GM18498 (cell line): ENCODE measurements around the gene CFAP65.

Source experiments
- ATAC-seq: cut with Tn5 transposase; IDR thresholded peaks from one replicate; pipeline ENCODE4 v1.9.1; 2021; ENCODE audit warnings: mild to moderate bottlenecking, moderate library complexity; ENCODE audit not compliant: unreplicated experiment

The CFAP65 gene

GRCh38 chr2:218979846-218980734 is 61.2 kb downstream of the CFAP65 start:
- ATAC-seq: peak; percentile 87

DNA sequence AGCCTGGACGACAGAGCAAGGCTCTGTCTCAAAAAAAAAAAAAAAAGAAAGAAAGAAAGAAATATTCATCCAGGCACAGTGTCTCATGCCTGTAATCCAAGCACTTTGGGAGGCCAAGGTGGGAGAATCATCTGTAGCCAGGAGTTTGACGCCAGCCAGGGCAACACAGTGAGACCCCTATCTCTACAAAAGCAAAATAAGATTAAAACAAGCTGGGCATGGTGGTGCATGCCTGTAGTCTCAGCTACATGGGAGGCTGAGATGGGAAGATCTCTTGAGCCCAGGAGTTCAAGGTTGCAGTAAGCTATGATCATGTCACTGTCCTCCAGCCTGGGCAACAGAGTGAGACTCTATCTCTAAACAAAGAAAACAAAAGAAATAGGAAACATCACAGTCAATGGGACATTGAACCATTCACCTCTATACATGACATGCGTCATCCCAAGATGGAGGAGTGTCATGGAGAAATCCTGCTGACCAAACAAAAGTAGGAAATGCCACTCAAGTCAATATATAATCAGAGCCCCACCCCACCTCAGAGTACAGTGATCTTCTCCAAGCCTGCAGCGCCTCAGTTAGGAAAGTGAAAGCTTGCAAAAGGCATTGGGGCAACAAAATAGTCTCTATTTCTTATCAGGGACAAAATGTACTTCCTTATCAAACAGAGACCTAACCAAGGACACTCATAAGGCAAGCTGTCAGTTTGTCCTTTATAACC is 66.1 kb downstream of the CFAP65 start:
- ATAC-seq: no peak

DNA sequence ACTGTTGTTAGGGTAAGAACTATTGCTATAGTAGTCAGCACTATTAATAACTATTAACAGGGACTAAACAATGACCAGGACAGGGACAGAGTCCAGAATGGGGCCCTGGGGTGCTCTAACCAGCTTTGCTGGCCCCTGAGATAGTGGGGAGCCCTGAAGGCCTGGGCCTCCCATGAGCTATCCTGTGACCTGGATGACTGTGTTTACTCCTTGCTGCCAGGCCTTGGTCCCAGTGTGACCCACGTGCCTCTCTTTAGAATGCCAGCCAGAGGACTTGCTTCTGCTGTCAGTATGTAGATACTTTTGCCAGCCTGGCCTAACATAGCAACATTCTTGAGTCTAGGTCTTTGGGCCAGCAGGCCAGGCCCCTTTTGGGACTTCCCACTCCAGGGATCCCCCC is 70.4 kb downstream of the CFAP65 start:
- no peak for ATAC-seq

- no peak for ATAC-seq
Measured at GRCh38 chr2:218964041-218964771, 77.1 kb downstream of the CFAP65 start.

DNA sequence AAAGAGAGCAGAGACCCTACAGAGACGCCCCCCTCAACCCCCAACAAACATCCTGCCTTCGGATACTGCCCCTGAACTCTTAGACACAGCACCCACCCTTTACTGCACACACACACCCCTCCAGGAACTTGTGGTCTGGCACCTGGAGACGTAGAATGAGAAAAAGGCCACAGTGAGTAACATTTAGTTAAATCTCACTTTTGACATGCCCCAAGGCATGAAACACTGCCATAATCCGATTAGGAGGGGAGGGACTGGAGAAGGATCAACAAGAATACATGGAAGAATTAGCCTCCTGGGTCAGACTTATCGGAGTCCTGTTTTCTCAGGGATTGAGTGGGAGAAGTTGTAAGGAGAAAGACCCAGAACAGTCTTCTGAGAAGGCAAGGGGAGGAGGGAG is 77.7 kb downstream of the CFAP65 start:
- no peak for ATAC-seq

DNA sequence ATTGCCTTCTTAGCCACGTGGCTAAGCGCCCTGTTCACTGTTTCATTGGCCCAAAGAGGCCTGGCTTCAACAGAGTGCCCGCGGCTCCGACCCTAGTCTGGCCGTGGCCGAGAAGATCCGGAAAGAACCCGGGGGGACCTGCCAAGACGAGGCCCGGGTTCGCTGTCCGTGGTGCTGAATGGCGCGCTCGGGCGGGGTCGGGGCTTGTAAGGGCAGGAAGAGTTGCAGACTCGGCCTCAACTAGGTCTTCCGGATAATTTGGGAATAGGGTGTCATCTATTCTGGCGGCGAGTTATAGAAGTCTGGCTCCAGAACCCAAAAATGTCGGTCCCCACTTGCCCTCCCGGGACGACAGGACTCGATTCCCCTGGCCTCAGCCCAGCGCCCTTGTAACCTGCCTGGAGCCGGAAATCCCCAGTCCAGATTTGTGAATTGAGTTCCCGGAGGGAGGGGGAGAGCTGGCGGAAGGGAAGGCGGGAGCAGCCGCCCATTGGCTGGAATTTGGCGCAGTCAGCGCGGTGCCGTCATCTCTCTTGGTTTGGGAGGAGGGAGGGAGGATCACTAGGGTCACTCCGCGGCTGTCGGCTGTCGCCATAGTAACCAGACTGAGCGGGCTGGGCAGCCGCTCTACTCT is 78.3 kb downstream of the CFAP65 start:
- no peak for ATAC-seq

DNA sequence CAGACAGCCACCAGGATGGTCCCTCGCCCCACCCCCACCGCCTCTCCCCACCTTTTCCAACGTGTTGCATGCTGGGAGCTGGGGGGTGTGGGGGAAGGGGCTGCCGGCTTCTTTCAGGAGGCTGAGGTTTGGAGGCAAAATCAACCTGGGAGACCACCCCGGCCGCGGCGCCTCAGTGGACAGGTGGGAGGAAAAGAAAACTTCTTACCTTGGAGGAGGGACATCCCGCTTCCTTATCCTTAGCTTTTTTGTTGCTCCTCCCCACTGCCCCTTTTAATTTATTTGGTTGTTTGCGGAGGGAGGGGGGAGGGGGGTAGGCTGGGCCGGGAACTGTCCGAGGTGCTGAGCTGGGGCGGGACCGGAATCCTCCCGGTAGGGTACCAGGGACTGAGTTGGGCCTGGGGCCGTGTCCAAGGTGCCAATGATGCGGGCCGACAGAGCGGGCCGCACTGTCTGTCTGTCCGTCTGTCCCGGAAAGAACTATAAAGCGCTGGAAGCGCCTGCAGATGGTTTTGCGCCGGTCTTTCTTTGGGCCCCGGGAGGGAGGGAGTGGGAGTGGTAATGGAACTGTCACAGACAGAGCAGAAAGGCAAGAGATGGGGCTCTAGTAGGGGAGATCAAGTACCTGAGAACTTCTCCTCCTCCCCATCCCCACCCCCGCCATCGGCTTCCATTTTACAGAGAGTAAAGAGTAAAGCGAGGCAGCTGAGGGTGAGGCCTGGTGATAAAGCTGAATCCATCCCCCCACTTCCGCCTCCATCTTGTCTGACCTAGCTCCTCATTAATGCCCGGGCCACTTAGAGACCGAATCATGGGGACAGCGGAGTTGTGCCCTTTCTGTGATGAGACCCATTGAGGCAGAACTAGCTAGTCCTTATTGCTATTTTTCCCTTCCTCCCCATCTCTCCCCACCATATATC is 79.4 kb downstream of the CFAP65 start:
- ATAC-seq: no peak

DNA sequence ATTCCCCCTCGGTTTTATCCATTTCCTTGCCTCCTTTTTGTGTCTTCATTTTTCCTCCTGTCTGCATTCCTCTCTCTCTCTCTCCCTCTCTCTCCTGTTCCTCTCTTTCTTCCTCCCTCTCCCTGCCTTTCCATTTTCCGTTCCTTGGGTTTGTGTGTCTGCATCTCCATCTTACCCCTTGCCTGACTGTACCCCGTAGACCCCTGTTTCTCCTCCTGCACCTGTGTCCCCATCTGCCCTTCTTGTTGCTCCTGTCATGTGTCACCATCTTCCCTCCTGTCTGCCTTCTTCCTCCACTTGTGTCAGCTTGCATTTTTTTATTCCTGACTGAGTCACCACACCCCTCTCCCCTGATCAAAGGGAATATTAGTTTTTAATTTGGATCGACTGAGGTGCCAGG is 80.1 kb downstream of the CFAP65 start:
- ATAC-seq: no peak

- no peak for ATAC-seq
Measured at GRCh38 chr2:218960309-218961165, 80.8 kb downstream of the CFAP65 start.

DNA sequence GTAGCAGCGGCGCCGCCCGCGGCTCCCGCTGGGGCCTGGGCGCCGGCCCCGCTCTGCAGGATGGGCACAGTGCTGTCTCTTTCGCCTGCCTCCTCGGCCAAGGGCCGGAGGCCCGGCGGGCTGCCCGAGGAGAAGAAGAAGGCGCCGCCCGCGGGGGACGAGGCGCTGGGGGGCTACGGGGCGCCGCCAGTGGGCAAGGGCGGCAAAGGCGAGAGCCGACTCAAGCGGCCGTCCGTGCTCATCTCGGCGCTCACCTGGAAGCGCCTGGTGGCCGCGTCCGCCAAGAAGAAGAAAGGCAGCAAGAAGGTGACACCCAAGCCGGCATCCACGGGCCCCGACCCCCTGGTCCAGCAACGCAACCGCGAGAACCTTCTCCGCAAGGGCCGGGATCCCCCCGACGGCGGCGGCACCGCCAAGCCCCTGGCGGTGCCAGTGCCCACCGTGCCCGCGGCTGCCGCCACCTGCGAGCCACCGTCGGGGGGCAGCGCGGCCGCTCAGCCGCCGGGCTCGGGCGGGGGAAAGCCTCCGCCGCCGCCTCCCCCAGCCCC is 81.5 kb downstream of the CFAP65 start:
- no peak for ATAC-seq

- peak; percentile 98 for ATAC-seq
Measured at GRCh38 chr2:218959141-218959731, 82.1 kb downstream of the CFAP65 start, which contains the start of gene CDK5R2. Gene CDK5R2 (plus strand): TSS chr2:218959666. CDS start chr2:218959821, 155 bp downstream.

DNA sequence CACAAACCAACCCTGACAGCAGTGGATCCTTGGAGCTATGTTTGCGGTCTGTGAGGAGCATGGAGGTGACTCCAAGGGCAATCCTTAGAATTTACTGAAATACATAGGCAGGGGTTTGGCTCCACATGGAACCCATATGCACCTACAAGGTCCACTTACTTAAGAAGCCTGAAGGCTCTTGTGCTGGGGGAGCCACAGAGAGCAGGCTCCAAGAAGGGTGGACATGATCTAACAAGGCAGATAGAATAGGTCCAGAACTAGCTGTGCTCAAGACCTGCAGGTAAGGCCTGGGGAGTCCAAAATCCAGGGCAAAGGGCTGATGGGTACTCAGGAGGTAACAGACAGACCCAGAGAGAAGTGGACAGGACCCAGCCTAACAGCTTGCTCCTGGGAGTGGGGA is 83.0 kb downstream of the CFAP65 start:
- ATAC-seq: no peak

DNA sequence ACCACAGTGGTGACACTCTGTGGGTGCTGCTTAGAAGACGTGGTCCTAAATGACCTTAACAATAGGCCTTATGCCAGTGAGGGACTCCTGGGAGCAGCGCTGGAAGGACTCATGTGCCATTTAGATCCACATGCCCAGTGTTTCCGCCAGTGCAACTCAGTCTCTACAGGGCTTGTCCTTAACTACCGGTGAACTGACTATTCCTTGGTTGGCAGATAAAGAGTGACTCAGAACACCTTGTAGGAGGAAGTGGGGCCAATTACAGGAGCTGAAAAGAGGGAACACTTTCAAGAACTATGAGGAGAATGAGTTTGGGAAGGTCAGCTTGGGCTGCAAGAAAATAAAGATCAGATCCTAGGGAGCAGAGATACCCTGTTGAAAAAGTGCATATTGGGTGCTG is 83.6 kb downstream of the CFAP65 start:
- no peak for ATAC-seq

DNA sequence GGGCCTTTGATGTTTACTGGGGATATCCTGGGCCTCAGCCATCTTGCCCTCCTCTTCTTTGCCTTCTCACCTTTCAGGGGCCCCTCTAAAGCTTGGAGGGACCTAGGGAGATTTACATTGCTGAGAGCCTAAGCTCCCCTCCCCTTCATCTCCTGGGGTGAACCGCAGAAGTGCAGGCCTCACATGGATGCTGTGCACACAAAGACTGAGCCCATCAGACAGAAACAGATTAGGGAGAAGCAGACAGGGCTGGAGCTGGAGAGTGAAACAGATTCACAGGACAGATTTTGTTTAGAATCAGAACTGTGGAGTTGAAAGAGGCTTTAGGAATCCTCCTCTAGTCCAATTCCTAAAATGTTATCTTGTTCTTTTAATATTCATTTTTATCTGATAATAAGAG is 85.3 kb downstream of the CFAP65 start:
- no peak for ATAC-seq

- ATAC-seq: no peak
Measured at GRCh38 chr2:218954541-218955300, 86.6 kb downstream of the CFAP65 start.

DNA sequence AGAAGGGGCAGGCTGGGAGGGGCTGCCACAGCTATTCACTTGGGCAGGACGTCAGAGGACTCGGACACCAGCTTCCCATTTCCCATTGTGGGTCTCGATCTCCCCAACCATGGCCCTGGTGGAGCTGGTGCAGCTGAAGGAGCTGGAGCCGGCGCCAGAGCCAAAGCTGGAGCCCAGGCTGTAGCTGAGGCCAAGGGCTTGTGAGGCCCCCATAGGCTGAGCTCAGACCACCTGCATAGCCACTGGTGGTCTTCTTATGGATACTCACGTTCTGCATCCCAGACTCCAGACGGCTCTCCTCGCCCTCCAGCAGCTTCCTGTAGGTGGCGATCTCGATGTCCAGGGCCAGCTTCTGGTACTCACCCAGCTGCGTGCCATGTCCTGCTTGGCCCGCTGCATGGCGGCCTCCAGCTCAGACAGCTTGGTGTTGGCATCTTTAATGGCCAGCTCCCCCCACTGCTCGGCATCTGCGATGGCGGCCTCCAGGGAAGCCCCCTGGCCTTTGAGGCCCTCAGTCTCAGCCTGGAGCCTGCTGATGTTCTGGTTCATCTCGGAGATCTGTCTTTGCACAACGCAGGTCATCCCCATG is 87.9 kb downstream of the CFAP65 start:
- ATAC-seq: no peak
